Sigmoid colon (tissue), 7 donors: ENCODE measurements around the gene ADNP2. TPM values are rescaled to one million over a fixed set of nuclear protein-coding genes. Genes with fewer than 3 reads are reported as not detected.

Experiments used
- DNase-seq: peaks from one replicate; pipeline ENCODE4 v3.0.0-alpha.2; 2019
- H3K27ac ChIP-seq, 4 donors: fragments of 200-600 bp; sonication (generic); one replicate each; pipeline ENCODE4 v1.5.1; 2016 to 2019; ENCODE audit warnings: mild to moderate bottlenecking in 1 of 4
- H3K27me3 ChIP-seq, 3 donors: fragments of 200-600 bp; sonication (generic); one replicate each; pipeline ENCODE4 v1.5.1; 2019; ENCODE audit warnings: mild to moderate bottlenecking in 1 of 3
- H3K36me3 ChIP-seq, 4 donors: fragments of 200-600 bp; sonication (generic); one replicate each; pipeline ENCODE4 v1.5.1; 2016 to 2019
- H3K4me1 ChIP-seq, 4 donors: fragments of 200-600 bp; sonication (generic); one replicate each; pipeline ENCODE4 v1.5.1; 2017 to 2019
- H3K4me3 ChIP-seq, 4 donors: fragments of 200-600 bp; sonication (generic); one replicate each; pipeline ENCODE4 v1.5.1; 2017 to 2019; ENCODE audit warnings: mild to moderate bottlenecking in 2 of 4, moderate library complexity in 1 of 4
- H3K9me3 ChIP-seq, 4 donors: fragments of 200-600 bp in 3 of 4; sonication (generic) in 3 of 4; one replicate each; pipeline versions ENCODE4 v1.5.1 to v1.6.1; 2013 to 2019
- CTCF ChIP-seq, 4 experiments: fragments of 450-650 bp in 3 of 4; fragments of 200-600 bp in 1 of 4; IDR thresholded peaks; one replicate each; pipeline ENCODE4 v1.5.1; 2016 to 2019; ENCODE audit warnings: antibody characterized with exemption in 4 of 4, mild to moderate bottlenecking in 3 of 4, moderate library complexity in 2 of 4
- EP300 ChIP-seq, 4 donors: sonication (generic); formaldehyde crosslinking; IDR thresholded peaks; one replicate each; pipeline ENCODE4 v1.6.1; 2017; ENCODE audit warnings: antibody characterized with exemption in 4 of 4
- POLR2A ChIP-seq, 2 donors: fragments of 450-650 bp; IDR thresholded peaks; one replicate each; pipeline ENCODE4 v1.6.1; 2016; ENCODE audit warnings: antibody characterized with exemption in 2 of 2, mild to moderate bottlenecking in 2 of 2, moderate library complexity in 2 of 2
- POLR2AphosphoS5 ChIP-seq, 4 donors: sonication (generic); formaldehyde crosslinking; IDR thresholded peaks; one replicate each; pipeline ENCODE4 v1.6.1; 2017; ENCODE audit warnings: antibody characterized with exemption in 4 of 4
- WGBS, 2 donors: extraction: QIAGEN DNeasy Blood & Tissue Kit; methylation state at CpG; one replicate each; pipeline ENCODE4 v1.1.7; 2013; 5-methylcytosine and 5-hydroxymethylcytosine counted together
- intact Hi-C: fragments of 100-400 bp; cut with DNase I; formaldehyde crosslinking; loops from one replicate; pipeline ENCODE4 v1.15.1; 2023
- polyA plus RNA-seq, 3 donors: library from polyadenylated mRNA; stranded (reverse); fragments of 200-250 nt; gene quantifications; one replicate each; pipeline ENCODE4 v1.2.3, GENCODE V29; 2013
- total RNA-seq, 4 donors: library from RNA; depleted of rRNA; stranded (reverse); fragments of >200 nt; gene quantifications; one replicate each; pipeline ENCODE4 v1.1.0, GENCODE V29; 2016
- donor health status: healthy with polysubstance abuse.
- donor health status: Bipolar disorder and iron deficiency.
- donor health status: healthy.

Gene ADNP2
- total and polyA plus RNA-seq, 7 donors: 3.6 to 18.0 (median 13.0) TPM

DNA sequence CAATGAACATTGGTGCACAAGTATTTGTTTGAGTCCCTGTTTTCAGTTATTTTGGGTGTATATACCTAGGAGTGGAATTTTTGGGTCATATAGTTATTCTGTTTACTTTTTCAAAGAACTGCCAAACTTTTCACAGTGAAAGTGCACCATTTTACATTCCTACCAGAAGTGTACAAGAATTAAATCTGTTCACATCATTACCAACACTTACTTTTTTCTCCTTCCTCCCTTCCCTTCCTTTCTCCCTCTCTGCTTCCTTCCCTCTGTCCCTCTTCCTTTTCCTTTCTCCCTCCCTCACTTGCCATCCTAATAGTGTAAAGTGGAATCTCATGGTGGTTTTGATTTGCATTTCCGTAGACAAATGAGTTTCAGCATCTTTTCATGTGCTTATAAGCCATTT is 11.9 kb downstream of the ADNP2 start:
- peaks cover 0 to 38% (median 4%) of the 10 kb centered on the region in 4 donors for H3K36me3 ChIP-seq
- H3K9me3 ChIP-seq: no peaks in the 10 kb centered on the region
- H3K4me3 ChIP-seq: no peak overlapping the region
- 82 to 92% methylated on average over 1 of the region's 1 CpG for WGBS, 2 donors
- no peak for DNase-seq
- TF ChIP-seq EP300 (IDR thresholded peaks at IDR 0.05) (no peak), POLR2A (IDR thresholded peaks at IDR 0.05) (no peak), CTCF (IDR thresholded peaks at IDR 0.05) (no peak), POLR2AphosphoS5 (IDR thresholded peaks at IDR 0.05) (no peak)
- no peaks in the 10 kb centered on the region for H3K4me1 ChIP-seq
- no peak overlapping the region for H3K27ac ChIP-seq
- no peaks in the 10 kb centered on the region for H3K27me3 ChIP-seq
- intact Hi-C loops: no loop called here

GRCh38 chr18:80124131-80124530 is 15.1 kb downstream of the ADNP2 start:
- Histone ChIP-seq H3K4me3 (no peak overlapping the region), H3K36me3 (peaks cover 0 to 22% (median 0%) of the 10 kb centered on the region in 4 donors), H3K27me3 (no peaks in the 10 kb centered on the region), H3K4me1 (no peaks in the 10 kb centered on the region), H3K27ac (no peak overlapping the region), H3K9me3 (no peaks in the 10 kb centered on the region)
- intact Hi-C loops: no loop called here
- no peak for DNase-seq
- no peak for TF ChIP-seq EP300 (IDR thresholded peaks at IDR 0.05)

DNA sequence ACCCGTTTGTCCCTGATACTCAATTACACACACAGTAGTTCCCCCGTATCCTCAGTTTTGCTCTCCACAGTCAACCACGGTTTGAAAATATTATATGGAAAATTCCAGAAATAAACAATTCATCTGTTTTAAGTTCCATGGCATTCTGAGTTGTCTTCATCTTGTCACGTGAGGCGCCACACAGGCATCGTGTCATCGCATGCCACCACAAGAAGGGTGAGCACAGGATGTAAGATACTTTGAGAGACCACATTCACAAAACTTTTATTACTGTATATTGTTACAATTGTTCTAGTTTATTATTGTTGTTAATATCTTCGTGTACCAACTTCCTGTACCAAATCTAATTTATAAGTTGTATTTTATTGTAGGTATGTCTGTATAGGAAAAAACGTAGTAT is 17.7 kb downstream of the ADNP2 start:
- peaks cover 0 to 16% (median 0%) of the 10 kb centered on the region in 4 donors for H3K4me1 ChIP-seq
- H3K9me3 ChIP-seq: no peaks in the 10 kb centered on the region
- no peak for TF ChIP-seq EP300 (IDR thresholded peaks at IDR 0.05)
- no peak for TF ChIP-seq CTCF (IDR thresholded peaks at IDR 0.05)
- TF ChIP-seq POLR2A (IDR thresholded peaks at IDR 0.05): no peak
- TF ChIP-seq POLR2AphosphoS5 (IDR thresholded peaks at IDR 0.05): no peak
- H3K27ac ChIP-seq: no peak overlapping the region
- no peak overlapping the region for H3K4me3 ChIP-seq
- H3K27me3 ChIP-seq: no peaks in the 10 kb centered on the region
- H3K36me3 ChIP-seq: peaks cover 0 to 6% (median 0%) of the 10 kb centered on the region in 4 donors
- 86 to 94% methylated on average over 9 of the region's 9 CpGs for WGBS, 2 donors
- DNase-seq: no peak
- intact Hi-C loops: no loop called here

DNA sequence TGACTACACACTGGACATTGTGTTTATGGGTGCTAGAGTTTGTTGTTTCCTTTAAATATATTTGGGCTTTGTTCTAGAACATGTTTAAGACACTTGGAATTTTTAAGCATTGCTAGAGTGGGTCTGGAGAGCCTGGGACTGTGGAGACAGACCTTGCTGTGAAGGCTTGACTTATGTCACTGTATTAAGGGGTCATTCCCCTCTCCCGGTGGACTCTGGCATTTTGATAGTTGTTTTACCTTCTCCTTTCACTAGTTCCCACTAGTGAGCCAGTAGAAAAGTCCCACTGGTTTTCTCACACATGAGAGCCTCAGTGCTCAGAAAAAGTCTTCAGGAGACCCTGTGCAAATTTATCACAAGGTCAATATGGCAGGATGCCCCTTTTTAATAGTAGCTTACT is 18.6 kb downstream of the ADNP2 start:
- TF ChIP-seq POLR2AphosphoS5 (IDR thresholded peaks at IDR 0.05) (no peak), EP300 (IDR thresholded peaks at IDR 0.05) (no peak), POLR2A (IDR thresholded peaks at IDR 0.05) (no peak), CTCF (IDR thresholded peaks at IDR 0.05) (no peak)

GRCh38 chr18:80129672-80130367 is 20.8 kb downstream of the ADNP2 start:
- Histone ChIP-seq H3K9me3 (no peaks in the 10 kb centered on the region), H3K4me3 (no peak overlapping the region), H3K27me3 (no peaks in the 10 kb centered on the region), H3K27ac (no peak overlapping the region), H3K4me1 (peaks cover 0 to 16% (median 0%) of the 10 kb centered on the region in 4 donors), H3K36me3 (peaks cover 0 to 18% (median 9%) of the 10 kb centered on the region in 4 donors)
- TF ChIP-seq POLR2A (IDR thresholded peaks at IDR 0.05) (no peak), CTCF (IDR thresholded peaks at IDR 0.05) (no peak), POLR2AphosphoS5 (IDR thresholded peaks at IDR 0.05) (no peak), EP300 (IDR thresholded peaks at IDR 0.05) (no peak)
- intact Hi-C loops: no loop called here
- DNase-seq: no peak
- WGBS, 2 donors: 85 to 97% methylated on average over 7 of the region's 7 CpGs

More for the DNA sequence above, 18.6 kb downstream of the ADNP2 start:
- Histone ChIP-seq H3K4me3 (no peak overlapping the region), H3K4me1 (peaks cover 0 to 16% (median 0%) of the 10 kb centered on the region in 4 donors), H3K27me3 (no peaks in the 10 kb centered on the region), H3K9me3 (no peaks in the 10 kb centered on the region), H3K27ac (no peak overlapping the region), H3K36me3 (no peaks in the 10 kb centered on the region)
- 94 to 100% methylated on average over 1 of the region's 1 CpG for WGBS, 2 donors
- intact Hi-C loops: no loop called here
- DNase-seq: no peak
